GM12873 (cell line): Measurements from ENCODE around the gene UAP1L1.

Source experiments
- TF ChIP-seq, protein P1 (sequence below): IDR thresholded peaks from 2 replicates; pipeline ENCODE4 v1.5.1; 2012; ENCODE audit warnings: low read depth, mild to moderate bottlenecking, moderate library complexity, low read length, control low read depth; ENCODE audit not compliant: insufficient read depth; ENCODE audit errors: missing control alignments

The UAP1L1 gene

GRCh38 chr9:137044502-137045177, 32.7 kb upstream of the UAP1L1 start:
- TF ChIP-seq, protein P1, sequence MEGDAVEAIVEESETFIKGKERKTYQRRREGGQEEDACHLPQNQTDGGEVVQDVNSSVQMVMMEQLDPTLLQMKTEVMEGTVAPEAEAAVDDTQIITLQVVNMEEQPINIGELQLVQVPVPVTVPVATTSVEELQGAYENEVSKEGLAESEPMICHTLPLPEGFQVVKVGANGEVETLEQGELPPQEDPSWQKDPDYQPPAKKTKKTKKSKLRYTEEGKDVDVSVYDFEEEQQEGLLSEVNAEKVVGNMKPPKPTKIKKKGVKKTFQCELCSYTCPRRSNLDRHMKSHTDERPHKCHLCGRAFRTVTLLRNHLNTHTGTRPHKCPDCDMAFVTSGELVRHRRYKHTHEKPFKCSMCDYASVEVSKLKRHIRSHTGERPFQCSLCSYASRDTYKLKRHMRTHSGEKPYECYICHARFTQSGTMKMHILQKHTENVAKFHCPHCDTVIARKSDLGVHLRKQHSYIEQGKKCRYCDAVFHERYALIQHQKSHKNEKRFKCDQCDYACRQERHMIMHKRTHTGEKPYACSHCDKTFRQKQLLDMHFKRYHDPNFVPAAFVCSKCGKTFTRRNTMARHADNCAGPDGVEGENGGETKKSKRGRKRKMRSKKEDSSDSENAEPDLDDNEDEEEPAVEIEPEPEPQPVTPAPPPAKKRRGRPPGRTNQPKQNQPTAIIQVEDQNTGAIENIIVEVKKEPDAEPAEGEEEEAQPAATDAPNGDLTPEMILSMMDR = no peak

DNA sequence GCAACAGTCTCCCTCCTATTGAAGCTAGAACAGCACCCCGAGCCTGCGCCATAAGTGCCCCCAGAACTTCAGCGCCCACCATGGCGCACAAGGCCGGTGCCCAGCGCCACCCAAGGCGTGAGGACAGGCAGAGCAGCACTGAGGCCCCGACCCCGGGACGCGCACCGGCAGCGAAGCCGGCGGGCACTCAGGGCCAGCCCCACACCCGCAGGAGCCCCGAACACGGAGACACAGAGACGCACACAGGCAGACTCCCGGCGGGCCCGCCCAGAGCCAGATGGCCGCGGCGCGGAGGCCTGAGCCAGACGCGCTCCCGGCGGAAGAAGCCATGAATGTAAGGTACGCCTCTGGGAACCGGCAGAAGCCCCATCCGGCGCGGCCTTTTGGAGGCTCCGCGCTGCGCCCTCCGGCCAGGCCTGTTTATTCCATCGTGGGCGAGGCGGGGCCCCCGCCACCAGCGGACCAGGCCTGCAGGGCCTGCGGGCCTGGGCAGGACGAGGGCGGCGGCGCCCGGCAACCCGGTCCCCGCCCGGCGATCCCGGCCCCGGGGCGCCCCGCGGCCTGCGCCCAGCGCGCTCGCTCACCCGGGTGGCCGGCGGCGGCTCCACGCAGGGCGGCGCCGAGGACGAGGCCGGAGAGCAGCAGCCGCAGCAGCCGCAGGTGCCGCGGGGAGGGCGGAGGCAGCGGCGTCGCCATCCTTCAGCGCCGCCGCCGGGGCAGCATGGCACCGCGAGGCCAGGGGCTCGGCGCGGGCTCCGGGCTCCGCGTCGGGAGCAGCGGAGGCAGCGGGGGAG, 31.8 kb upstream of the UAP1L1 start:
- TF ChIP-seq, protein P1 = no peak

- TF ChIP-seq, protein P1 = peak; percentile 91
Observed at GRCh38 chr9:137046088-137046787, 31.1 kb upstream of the UAP1L1 start, which contains the start of gene NPDC1. Gene NPDC1, minus strand, starts transcription at chr9:137046177. Its CDS starts 188 bp downstream, at chr9:137045989.

DNA sequence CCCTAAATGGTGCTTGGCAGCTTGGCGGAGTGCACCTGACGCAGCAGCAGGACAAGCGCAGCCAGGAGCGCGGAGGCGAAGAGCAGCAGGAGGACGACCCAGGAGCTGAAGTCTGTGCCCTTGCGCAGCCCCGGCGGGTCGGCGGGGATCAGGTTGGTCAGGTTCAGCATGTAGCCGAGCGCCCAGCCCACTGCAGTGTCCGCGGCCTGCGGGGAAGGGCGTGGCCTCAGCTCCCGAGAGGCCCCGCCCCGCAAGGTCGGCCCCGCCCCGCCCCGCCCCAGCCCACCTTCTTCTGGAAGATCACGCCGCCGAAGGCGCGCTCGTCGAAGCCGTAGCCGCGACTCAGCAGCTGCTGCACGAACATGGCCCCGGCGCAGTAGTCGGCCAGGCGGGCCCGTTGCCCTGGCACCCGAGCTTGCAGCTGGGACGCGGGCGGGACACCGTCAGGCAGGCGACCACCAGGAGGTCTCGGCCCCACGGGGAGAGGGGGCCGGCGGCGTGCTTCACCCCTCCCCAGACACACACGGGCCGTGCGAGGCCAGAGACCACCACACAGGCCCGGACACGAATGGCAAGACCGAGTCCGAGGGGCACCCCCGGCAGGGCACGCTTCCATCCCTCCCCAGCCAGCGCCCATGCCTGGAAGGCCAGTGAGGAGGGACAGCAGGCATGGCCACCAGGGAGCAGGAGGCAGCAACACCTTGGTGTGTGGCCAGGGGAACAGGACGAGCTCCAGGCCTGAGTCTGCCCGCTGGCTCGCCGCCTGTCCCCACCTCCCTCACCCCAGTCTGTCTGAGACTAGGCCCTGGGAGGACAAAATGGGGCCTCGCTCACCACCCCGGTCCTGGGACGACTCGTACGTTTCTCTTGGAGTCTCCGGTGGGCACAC, 28.4 kb upstream of the UAP1L1 start:
- TF ChIP-seq, protein P1 = no peak

- TF ChIP-seq, protein P1 = peak; percentile 57
Observed at GRCh38 chr9:137049544-137050449, 27.5 kb upstream of the UAP1L1 start.

DNA sequence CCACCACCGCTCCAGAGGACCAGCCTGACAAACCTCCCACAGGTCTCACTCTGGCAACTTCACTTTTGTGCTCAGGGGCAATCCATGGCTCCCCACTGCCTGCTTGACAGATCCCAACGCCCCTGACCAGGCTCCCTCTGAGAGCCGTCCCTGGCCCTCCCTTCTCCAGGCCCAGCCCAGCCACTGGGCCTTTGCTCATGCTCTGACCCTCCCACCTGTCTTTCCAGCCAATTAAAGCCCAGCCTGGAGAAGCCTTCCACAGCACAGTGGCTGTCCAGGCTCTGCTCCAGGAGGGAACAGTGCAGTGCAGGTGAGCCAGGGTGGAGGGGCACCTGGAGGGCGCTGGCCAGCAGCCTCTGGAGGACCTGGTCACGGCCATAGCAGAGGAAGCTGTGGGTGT, 26.7 kb upstream of the UAP1L1 start:
- TF ChIP-seq, protein P1 = no peak
